ENCODE measurements around the gene PHF5A. TPM values are rescaled to one million over a fixed set of nuclear protein-coding genes. Genes with fewer than 3 reads are reported as not detected.
A peak's percentile ranks its signal among the peaks of the same experiment; 100 is the strongest.

Gene PHF5A
- polyA plus RNA-seq, 2 of the 4 experiments (the other 2 are of a cell fraction): 80.1 to 82.6 TPM

GRCh38 chr22:41480397-41480735, 11.9 kb upstream of the PHF5A start:
- Histone ChIP-seq H3K27ac (no peak overlapping the region), H3K4me1 (no peaks in the 10 kb centered on the region; the same call in 2 of the 3 replicates), H3K4me2 (no peak overlapping the region), H3K9me3 (no peaks in the 10 kb centered on the region), H3K4me3 (no peak overlapping the region)
- no peak for TF ChIP-seq SMC3 (IDR thresholded peaks at IDR 0.05)
- TF ChIP-seq ELK1 (IDR thresholded peaks at IDR 0.05; ENCODE audit: low read depth, low read length): no peak
- TF ChIP-seq MAX (IDR thresholded peaks at IDR 0.05): no peak
- no peak for TF ChIP-seq ESRRA (IDR thresholded peaks at IDR 0.05; ENCODE audit: borderline replicate concordance, low read length)
- no peak for TF ChIP-seq FOSB (CRISPR knock-in tag; IDR thresholded peaks at IDR 0.05)
- TF ChIP-seq HDAC2 (IDR thresholded peaks at IDR 0.05): no peak
- no peak for TF ChIP-seq JUNB (IDR thresholded peaks at IDR 0.05)
- no peak for TF ChIP-seq EHF (CRISPR knock-in tag; IDR thresholded peaks at IDR 0.05)
- TF ChIP-seq BHLHE40 (IDR thresholded peaks at IDR 0.05; ENCODE audit: low read depth, low read length): no peak
- TF ChIP-seq HOXA7 (CRISPR knock-in tag; IDR thresholded peaks at IDR 0.05): no peak
- no peak for TF ChIP-seq RFX5 (IDR thresholded peaks at IDR 0.05)
- no peak for TF ChIP-seq REST (IDR thresholded peaks at IDR 0.05)
- TF ChIP-seq KDM5A (IDR thresholded peaks at IDR 0.05): no peak
- no peak for TF ChIP-seq ZC3H11A (IDR thresholded peaks at IDR 0.05)
- no peak for TF ChIP-seq CHD4 (IDR thresholded peaks at IDR 0.05; ENCODE audit: borderline replicate concordance)
- ChIA-PET POLR2A (no interaction called here), CTCF (interaction anchor here (2.4 to 5.0 kb wide), 2 partner anchors 37 to 77 kb away, joined by 8 to 25 read pairs; no protein-coding TSS in a partner anchor)
- FAIRE-seq: no peak
- DNase-seq (ENCODE audit: low read depth in 1 of 2, low spot score in 1 of 2): no peak
- 76% methylated on average over 7 of the region's 7 CpGs for WGBS (ENCODE audit: missing lambda C conversion rate)
- no peak for ATAC-seq

- Histone ChIP-seq H3K4me3 (no peak overlapping the region), H3K4me2 (no peak overlapping the region), H3K27ac (no peak overlapping the region), H3K4me1 (no peaks in the 10 kb centered on the region; the same call in 2 of the 3 replicates), H3K9me3 (no peaks in the 10 kb centered on the region)
- FAIRE-seq (no peak), ATAC-seq (peak; percentile 13 to 26; a peak in 3 of 6 replicates), DNase-seq (ENCODE audit: low read depth in 1 of 2, low spot score in 1 of 2) (no peak)
- ChIA-PET CTCF (interaction anchor here (1.0 to 5.0 kb wide), 3 partner anchors 38 to 76 kb away, joined by 3 to 25 read pairs (median 8); no protein-coding TSS in a partner anchor), POLR2A (no interaction called here)
- TF ChIP-seq MAZ (IDR thresholded peaks at IDR 0.05; ENCODE audit: borderline replicate concordance, low read depth, low read length): no peak
- TF ChIP-seq CEBPB (IDR thresholded peaks at IDR 0.05): no peak
- no peak for TF ChIP-seq SREBF2 (IDR thresholded peaks at IDR 0.05)
- no peak for TF ChIP-seq FOXS1 (CRISPR knock-in tag; IDR thresholded peaks at IDR 0.05)
- TF ChIP-seq CTCF (IDR thresholded peaks at IDR 0.05): no peak
- TF ChIP-seq HES2 (IDR thresholded peaks at IDR 0.05): no peak
- TF ChIP-seq MAFK (IDR thresholded peaks at IDR 0.05; ENCODE audit: partially characterized antibody): no peak
- no peak for TF ChIP-seq KDM1A (IDR thresholded peaks at IDR 0.05; ENCODE audit: low read depth)
- TF ChIP-seq NR3C1 (IDR thresholded peaks at IDR 0.05): no peak
- no peak for TF ChIP-seq PBX3 (IDR thresholded peaks at IDR 0.05)
- no peak for TF ChIP-seq SMC3 (IDR thresholded peaks at IDR 0.05)
- TF ChIP-seq EHMT2 (IDR thresholded peaks at IDR 0.05; ENCODE audit: low read depth): no peak
- no peak for TF ChIP-seq REST (IDR thresholded peaks at IDR 0.05)
- WGBS (ENCODE audit: missing lambda C conversion rate): 90% methylated on average over 4 of the region's 6 CpGs
These were observed 11.3 kb upstream of the PHF5A start for GRCh38 chr22:41479671-41480396.

Data from A549 (cell line).